Measurements from ENCODE around the gene FXR2.

GRCh38 chr17:7652388-7653356 is 38.0 kb upstream of the FXR2 start:
- TF ChIP-seq CTCF (IDR thresholded peaks at IDR 0.05; ENCODE audit: insufficient read depth, low read length, poor library complexity, severe bottlenecking), result no peak
- no peak for TF ChIP-seq EZH2phosphoT487 (conservative IDR thresholded peaks at IDR 0.05; ENCODE audit: low read length)
